SK-N-SH (cell line): ENCODE results near the gene KRT39.
"Not testable (repeated sequence)": the region's sequence is repeated elsewhere in the genome, so short reads cannot be mapped to it uniquely, and the experiment has no call there.

Source experiments
- EP300 ChIP-seq, 2 experiments: IDR thresholded peaks; 2 replicates each; pipeline versions ENCODE4 v1.4.0 to v1.6.1; 2012; ENCODE audit warnings: borderline replicate concordance in 1 of 2, low read depth in 1 of 2, low read length in 1 of 2
- EZH2phosphoT487 ChIP-seq: fragments of 200-600 bp; sonication (generic); IDR thresholded peaks from 2 replicates; pipeline ENCODE4 v1.6.1; 2017; ENCODE audit warnings: low read depth, mixed run types, mild to moderate bottlenecking, antibody characterized with exemption, moderate library complexity, borderline replicate concordance
- FOSL2 ChIP-seq: IDR thresholded peaks from 2 replicates; pipeline ENCODE4 v1.4.0; 2012; ENCODE audit warnings: low read depth, mild to moderate bottlenecking, moderate library complexity, borderline replicate concordance
- MXI1 ChIP-seq: IDR thresholded peaks from 2 replicates; pipeline ENCODE4 v1.6.1; 2012; ENCODE audit warnings: mild to moderate bottlenecking, low read depth, low read length, improper control_type of control experiment
- NFIC ChIP-seq: IDR thresholded peaks from 2 replicates; pipeline ENCODE4 v1.4.0; 2012; ENCODE audit warnings: borderline replicate concordance
- SMC3 ChIP-seq: IDR thresholded peaks from 2 replicates; pipeline ENCODE4 v1.6.1; 2012; ENCODE audit warnings: low read depth, low read length, improper control_type of control experiment
- TCF12 ChIP-seq: IDR thresholded peaks from 2 replicates; pipeline ENCODE4 v1.4.0; 2012
- YY1 ChIP-seq: IDR thresholded peaks from 2 replicates; pipeline ENCODE4 v1.4.0; 2012; ENCODE audit warnings: low read depth, mild to moderate bottlenecking
- TF ChIP-seq, protein P1 (sequence below): fragments of 200-600 bp; sonication (generic); IDR thresholded peaks from 2 replicates; pipeline ENCODE4 v1.6.1; 2017; ENCODE audit warnings: antibody characterized with exemption, mild to moderate bottlenecking, moderate library complexity
- TF ChIP-seq, protein P2 (sequence below): IDR thresholded peaks from 2 replicates; pipeline ENCODE4 v1.6.1; 2012; ENCODE audit warnings: mild to moderate bottlenecking, low read depth, low read length, moderate library complexity

DNA sequence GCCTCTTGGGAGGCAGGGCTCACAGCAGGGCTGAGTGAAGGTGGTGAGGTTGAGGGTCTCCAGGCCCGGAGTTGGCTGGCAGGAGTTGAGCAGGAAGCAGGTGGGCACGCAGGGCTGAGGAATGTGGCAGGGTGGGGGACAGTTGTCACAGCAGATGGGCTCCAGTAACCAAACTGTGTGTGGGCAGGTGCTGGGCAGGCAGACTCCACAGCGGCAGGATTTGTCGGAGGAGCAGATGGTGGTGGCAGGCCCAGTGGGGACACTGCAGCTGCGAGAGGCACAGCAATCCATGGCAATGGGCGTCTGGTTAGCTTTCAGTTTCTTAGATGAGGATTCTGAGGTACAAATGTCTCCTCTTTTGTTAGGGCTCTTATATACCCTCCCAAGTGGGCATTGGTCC, 32.8 kb upstream of the KRT39 start, which contains the start of gene KRTAP3-2:
- TF ChIP-seq, protein P1, sequence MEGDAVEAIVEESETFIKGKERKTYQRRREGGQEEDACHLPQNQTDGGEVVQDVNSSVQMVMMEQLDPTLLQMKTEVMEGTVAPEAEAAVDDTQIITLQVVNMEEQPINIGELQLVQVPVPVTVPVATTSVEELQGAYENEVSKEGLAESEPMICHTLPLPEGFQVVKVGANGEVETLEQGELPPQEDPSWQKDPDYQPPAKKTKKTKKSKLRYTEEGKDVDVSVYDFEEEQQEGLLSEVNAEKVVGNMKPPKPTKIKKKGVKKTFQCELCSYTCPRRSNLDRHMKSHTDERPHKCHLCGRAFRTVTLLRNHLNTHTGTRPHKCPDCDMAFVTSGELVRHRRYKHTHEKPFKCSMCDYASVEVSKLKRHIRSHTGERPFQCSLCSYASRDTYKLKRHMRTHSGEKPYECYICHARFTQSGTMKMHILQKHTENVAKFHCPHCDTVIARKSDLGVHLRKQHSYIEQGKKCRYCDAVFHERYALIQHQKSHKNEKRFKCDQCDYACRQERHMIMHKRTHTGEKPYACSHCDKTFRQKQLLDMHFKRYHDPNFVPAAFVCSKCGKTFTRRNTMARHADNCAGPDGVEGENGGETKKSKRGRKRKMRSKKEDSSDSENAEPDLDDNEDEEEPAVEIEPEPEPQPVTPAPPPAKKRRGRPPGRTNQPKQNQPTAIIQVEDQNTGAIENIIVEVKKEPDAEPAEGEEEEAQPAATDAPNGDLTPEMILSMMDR: not testable (repeated sequence)
- TF ChIP-seq EZH2phosphoT487; MXI1; SMC3; NFIC; EP300 (IDR thresholded peaks at IDR 0.05; ENCODE audit: borderline replicate concordance in 1 of 2, low read depth in 1 of 2, low read length in 1 of 2); YY1; TCF12; FOSL2: not testable (repeated sequence)
- TF ChIP-seq, protein P2, sequence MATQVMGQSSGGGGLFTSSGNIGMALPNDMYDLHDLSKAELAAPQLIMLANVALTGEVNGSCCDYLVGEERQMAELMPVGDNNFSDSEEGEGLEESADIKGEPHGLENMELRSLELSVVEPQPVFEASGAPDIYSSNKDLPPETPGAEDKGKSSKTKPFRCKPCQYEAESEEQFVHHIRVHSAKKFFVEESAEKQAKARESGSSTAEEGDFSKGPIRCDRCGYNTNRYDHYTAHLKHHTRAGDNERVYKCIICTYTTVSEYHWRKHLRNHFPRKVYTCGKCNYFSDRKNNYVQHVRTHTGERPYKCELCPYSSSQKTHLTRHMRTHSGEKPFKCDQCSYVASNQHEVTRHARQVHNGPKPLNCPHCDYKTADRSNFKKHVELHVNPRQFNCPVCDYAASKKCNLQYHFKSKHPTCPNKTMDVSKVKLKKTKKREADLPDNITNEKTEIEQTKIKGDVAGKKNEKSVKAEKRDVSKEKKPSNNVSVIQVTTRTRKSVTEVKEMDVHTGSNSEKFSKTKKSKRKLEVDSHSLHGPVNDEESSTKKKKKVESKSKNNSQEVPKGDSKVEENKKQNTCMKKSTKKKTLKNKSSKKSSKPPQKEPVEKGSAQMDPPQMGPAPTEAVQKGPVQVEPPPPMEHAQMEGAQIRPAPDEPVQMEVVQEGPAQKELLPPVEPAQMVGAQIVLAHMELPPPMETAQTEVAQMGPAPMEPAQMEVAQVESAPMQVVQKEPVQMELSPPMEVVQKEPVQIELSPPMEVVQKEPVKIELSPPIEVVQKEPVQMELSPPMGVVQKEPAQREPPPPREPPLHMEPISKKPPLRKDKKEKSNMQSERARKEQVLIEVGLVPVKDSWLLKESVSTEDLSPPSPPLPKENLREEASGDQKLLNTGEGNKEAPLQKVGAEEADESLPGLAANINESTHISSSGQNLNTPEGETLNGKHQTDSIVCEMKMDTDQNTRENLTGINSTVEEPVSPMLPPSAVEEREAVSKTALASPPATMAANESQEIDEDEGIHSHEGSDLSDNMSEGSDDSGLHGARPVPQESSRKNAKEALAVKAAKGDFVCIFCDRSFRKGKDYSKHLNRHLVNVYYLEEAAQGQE: not testable (repeated sequence)
